Stimulated activated CD8-positive, alpha-beta memory T cell treated with anti-CD3 and anti-CD28 coated beads, Interleukin-15, amount 100 ng/mL, for 24 hours (primary cell): ENCODE measurements around the gene ADPGK.
A peak's percentile ranks its signal among the peaks of the same experiment; 100 is the strongest.
"Not testable (repeated sequence)": the region's sequence is repeated elsewhere in the genome, so short reads cannot be mapped to it uniquely, and the experiment has no call there.

Source experiments
- DNase-seq: peaks from one replicate; pipeline ENCODE4 v3.0.0-alpha.2; 2020; ENCODE audit warnings: low read depth

ADPGK gene

DNA sequence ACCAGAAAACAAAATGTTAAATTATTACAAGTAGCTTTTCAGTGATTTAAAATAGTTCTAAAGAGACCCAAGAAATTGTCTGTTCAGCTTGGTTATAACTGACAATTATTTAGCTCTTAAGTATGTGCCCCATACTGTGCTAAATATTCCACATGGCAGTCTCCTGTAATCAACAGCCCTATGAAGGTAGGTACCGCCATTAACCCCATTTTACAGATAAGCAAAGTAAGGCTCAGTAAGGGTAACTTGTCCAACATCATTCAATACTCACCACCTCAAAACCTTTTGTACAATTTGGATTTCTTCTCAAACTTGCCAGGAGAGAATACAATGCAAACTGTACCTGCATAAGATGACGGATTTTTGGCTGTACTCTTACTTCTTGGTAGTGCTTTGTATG is 33.9 kb downstream of the ADPGK start:
- DNase-seq = no peak

DNA sequence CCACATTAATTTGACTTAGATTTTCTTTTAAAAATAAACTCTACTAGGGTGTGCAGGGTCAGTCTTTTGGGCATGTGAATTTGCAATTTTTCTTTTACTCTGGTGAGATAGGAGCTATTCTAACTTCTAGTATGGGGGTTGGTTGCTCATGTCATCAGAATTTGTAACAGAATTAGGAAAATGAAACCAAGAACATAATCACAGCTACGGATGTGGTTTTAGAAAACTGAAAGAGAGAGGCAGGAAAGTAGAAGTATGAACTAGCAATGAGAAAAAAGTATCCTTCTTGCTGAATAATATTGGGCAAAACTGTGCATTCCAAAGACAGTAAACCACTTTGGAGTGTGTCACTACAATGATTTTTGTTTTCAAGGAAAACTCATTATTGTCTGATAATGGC is 43.3 kb downstream of the ADPGK start:
- no peak for DNase-seq

DNA sequence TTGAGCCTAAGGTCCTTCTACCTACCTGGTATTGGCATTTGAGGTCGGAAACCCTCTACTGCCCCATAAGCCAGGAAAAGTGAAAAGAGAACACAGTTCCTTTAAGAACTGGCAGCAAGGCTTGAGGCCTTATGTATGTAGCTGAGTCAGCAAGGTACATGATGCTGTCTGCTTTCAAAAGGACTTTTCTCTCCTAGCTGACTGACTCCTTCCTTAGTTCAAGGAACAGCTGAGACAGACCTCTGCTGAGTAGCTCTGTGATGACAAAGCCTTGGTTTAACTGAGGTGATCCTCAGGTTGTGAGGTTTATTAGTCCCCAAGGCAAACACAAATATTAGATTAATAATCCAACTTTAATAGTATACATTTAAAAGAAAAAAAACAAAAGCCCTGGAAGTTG is 45.8 kb downstream of the ADPGK start:
- DNase-seq = no peak

DNA sequence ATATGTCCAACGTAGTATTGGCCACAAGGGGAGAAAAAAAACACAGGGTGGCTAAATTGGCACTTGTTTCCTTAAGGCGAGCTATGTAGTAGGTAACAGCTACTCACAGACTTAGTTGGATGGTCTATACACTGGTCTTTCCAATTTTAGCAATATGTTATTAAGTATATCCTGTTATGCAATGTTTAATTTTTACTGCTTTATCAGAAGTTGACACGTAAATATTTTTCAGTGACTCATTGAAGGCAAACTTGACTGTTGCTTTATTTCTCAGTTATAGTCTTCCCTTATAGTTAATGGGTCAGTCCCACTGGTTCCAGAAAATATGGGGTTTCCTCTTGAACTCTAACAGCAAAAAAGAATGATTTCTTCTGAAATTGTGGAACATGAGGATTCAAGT is 46.5 kb downstream of the ADPGK start:
- DNase-seq = no peak

DNA sequence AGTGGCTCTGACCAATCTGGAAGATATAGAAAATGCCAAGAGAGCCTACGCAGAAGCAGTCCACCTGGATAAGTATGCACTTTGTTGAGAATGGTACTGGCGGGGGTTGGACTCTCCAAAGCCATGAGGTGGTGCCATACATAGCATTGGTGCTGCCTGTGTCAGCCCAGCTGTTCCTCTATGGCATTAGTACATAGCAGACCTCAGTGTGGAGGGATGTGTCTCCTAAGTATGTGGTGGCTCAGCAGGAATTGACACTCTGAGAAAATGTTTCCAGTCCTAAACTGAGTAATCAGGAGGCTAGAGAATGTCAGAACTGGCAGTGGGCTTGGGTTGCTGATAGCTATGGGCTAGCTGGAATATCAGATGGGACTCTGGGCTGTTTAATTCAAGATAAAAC is 48.4 kb downstream of the ADPGK start:
- DNase-seq = no peak

DNA sequence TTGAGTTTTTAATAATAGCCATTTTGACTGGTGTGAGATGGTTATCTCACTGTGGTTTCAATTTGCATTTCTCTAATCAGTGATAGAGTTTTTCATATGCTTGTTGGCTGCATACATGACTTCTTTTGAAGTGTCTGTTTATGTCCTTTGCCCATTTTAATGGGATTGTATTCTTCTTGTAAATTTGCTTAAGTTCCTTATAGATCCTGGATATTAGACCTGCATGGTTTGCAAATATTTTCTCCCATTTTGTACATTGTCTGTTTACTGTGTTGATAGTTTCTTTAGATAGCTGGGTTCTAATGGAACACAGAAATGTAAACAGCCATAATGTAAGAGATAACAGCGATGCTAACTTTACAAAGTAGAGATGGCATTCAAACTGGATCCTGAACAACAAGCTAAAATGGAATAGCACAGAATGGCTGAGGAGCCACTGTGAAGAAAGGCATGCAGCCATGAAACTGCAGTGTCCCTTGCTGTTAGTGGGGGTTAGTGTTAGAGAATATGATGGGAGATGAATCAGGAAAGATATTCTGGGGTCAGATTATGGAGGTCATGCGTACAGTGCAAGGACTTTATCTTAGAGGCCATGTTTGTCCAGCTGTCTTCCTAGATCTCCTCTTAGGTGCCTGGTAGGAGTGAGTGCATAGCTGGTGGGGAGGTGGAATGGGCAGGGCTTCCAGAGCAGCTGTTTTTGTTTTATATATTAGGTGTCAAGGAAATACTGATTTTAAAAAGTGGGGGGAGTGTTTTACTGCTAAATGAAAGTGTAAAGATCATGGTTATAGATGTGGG is 49.4 kb downstream of the ADPGK start:
- no peak for DNase-seq

DNA sequence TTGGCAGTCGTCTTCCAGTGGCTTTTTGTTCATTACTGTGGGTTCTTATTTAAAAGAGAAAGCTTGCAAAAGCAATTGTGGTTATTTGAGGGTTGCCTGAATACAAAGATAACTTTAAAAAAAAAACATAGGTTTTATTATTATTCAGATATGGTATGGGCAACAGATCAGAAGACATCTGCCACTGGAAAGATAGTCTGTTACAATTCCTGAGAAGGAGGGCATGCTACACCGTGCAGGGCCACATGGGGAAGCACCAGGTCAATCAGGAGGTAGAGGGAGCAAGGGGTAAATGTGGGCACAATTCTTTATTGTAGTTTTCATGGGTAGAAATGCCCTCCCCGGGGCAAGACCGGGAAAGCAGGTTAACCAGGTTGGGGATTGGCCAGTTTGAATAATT is 51.0 kb downstream of the ADPGK start:
- DNase-seq = no peak

DNA sequence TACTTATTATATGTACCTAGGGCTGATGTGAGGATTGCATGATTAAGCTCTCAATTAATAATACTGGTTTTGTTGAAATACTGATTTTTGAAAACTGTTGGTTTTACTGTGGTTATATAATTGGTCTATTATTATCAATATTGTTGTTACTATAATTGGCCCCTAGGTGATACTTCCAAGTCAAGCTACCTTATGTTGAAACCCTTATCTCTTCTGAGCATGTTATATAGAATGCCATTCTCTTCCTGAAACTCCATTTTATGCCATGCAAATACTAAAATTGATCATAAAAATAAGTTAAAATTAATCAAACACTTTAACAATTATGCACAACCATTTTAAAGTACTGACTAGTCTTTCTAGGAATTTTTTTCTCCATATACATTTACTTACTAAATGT is 51.5 kb downstream of the ADPGK start:
- DNase-seq = no peak

DNA sequence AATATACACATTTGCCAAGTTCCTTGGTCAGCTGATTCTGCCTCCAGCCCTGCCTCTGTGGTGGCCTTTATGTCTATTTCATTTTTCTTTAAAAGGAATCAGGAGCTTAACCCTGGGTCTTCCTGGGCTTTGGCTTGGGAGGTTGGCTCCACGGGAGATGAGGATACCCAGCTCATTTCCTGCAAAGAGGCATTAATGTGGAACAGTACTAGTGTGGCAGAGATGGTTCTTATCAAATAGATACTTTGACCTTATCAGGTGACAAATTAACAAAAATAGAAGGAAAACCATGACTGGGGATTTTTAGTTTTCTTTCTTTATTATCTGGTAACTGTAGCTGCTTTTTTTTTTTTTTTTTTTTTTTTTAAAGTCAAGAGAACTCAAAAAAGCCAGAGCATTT is 54.7 kb downstream of the ADPGK start:
- no peak for DNase-seq

DNA sequence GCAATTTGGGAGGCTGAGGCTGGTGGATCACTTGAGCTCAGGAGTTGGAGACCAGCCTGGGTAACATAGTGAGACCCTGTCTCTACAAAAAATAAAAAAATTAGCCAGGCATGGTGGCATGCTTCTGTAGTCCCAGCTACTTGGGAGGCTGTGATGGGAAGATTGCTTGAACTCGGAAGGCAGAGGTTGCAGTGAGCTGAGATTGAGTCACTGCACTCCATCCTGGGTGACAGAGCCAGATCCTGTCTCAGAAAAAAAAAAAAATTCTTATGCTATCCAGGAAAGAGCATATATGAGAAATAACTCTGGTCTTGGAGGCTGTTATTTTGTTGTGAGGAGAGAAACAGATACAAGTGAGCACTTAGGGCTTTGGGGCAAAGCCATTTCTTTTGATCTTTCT is 55.3 kb downstream of the ADPGK start:
- DNase-seq = not testable (repeated sequence)

DNA sequence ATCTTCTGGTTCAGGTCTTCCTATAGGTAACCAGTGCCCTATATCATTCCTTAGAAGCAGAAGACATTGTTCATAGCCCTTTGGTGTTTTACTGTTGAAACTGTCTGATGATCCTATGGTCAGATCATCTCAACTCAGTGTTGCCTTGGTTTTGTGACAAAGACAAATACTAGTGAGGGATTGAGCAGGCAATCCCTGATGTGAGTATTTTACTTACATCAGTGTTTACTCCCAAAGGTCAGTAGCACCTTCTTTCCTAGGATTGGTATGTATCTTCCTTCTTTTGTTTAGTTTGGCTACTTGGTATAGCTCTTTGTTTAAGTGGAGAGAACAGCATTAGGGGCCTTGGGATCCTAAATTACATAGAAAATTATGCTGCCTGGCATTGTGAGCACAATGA is 56.4 kb downstream of the ADPGK start:
- DNase-seq = no peak

DNA sequence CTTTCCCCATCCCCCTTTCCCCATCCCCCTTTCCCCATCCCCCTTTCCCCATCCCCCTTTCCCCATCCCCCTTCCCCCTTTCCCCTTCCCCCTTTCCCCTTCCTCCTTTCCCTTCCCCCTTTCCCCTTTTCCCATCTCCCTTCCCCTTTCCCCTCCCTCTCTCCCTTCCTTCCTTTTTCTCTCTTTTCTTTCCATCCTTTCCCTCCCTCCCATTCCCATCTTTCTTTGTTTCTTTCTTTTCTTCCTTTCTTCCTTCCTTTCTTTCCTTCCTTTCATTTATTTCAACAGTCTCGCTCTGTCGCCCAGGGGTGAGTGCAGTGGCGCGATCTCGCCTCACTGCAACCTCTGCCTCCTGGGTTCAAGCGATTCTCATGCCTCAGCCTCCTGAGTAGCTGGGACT is 57.7 kb downstream of the ADPGK start:
- not testable (repeated sequence) for DNase-seq

DNA sequence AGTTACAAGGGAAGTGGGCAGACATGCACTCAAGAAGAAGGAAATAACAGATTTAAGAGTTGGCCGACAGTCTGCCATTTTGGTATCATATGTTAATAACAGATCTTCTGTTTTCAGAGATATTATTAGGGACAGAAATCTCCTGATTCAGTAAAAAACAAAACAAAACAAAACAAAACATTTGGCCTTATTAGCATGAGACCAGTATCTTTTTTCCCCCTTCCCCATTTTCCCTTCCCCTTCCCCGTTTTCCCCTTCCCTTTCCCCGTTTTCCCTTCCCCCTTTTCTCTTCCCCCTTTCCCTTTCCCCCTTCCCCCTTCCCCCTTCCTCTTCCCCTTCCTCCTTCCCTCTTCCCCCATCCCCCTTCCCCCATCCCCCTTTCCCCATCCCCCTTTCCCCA is 58.1 kb downstream of the ADPGK start:
- no peak for DNase-seq

DNA sequence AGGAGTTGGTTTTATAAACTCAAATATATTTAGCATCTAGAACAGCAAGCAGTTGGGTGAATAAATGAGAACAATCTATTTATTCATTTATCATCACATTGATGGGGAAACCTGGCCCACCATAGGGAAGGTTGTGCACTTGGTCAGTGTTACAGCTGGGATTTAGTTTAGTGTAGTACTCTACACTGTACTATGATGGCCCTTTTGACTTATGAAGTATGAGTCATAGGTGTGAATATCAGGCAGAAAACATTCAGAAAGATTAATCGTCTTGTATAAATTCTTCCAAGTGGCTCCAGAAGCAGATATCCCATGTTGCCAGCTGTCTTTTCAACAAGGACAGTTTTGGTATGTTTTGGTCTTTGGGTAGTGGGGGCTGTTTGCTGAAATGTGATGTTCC is 59.5 kb downstream of the ADPGK start:
- DNase-seq = no peak

DNA sequence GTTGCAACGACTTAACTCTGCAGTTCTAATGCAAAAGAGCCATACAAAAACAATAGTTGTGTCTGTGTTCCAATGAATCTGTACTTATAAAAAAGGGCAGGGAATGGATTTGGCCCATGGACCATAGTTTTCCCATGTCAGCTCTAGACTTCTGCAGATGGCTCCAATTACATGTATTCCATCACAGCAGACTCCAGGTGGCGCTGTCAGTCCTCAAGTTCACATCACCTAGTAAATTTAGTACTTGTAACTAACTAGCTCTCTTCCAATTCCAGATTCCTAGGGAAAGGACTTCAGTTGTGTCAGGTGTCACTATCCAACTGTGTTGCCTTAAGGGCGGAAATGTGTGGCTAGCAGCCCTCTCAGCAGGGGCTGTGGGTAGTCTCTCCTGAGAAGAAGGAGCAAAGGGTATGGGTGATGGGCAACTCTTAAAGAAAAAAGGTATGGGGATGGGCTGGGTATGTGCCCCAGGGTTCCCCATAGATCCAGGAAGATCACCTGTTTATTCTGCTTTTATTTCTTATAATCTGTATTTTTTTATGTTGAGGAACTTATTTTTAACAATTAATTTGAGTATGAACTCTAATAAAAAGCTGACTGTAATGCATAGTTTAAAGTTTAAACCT is 61.4 kb downstream of the ADPGK start:
- peak; percentile 30 for DNase-seq

DNA sequence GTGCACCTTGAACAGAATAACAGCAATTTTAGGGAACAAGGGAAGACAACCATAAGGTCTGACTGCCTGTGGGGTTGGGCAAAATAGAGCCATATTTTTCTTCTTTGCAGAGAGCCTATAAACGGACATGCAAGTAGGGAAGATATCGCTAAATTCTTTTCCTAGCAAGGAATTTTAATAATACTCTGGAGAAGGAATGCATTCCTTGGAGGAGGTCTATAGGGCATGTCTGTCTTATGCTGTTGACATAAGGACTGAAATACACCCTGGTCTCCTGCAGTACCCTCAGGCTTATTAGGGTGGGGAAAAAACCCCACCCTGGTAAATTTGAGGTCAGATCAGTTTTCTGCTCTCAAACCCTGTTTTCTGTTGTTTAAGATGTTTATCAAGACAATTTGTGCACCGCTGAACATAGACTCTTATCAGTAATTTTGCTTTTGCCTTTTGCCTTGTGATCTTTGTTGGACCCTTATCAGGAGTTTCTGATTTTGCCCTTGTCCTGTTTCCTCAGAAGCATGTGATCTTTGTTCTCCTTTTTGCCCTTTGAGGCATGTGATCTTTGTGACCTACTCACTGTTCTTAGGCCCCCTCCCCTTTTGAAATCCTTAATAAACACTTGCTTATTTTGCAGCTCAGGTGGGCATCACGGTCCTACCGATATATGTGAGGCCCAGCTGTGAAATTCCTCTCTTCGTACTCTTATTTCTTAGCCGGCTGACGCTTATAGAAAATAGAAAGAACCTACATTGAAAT is 74.8 kb downstream of the ADPGK start:
- DNase-seq = not testable (repeated sequence)

DNA sequence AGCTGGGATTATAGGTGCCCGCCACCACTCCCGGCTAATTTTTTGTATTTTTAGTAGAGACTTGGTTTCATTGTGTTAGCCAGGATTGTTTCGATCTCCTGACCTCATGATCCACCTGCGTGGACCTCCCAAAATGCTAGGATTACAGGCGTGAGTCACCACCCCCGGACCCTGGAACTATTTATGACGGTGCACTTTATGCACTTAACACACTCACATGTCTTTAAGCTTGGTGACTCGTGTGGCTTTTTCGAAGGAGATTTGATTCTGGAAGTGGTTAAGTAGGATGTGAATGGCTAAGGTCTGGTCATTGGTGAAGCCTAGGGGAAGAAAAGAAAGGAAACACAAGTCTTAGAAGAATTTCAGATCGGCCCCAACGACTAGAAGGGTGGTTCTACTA is 77.3 kb downstream of the ADPGK start:
- DNase-seq = no peak
